H1 (cell line): ENCODE measurements around the gene GTPBP1. TPM values are rescaled to one million over a fixed set of nuclear protein-coding genes. Genes with fewer than 3 reads are reported as not detected.

ENCODE experiments used
- CTCF ChIA-PET: fragments of 300-600 bp; sonication (Branson Sonifier 250); formaldehyde crosslinking; loops from one replicate; lab custom pipeline; 2021; ENCODE audit not compliant: partially characterized antibody; lab: Charles Lee
- POLR2A ChIA-PET: fragments of 300-600 bp; sonication (Branson Sonifier 250); formaldehyde crosslinking; loops from one replicate; lab custom pipeline; 2021; ENCODE audit warnings: inconsistent platforms; ENCODE audit not compliant: partially characterized antibody; lab: Charles Lee
- DNase-seq, 2 experiments: peaks; one replicate each; pipeline versions ENCODE4 v3.0.0 to v3.0.0-alpha.2; 2010 to 2022; ENCODE audit warnings: low spot score in 2 of 2, low read depth in 1 of 2, mixed read lengths in 1 of 2
- FAIRE-seq: peaks from 2 replicates; lab custom pipeline; 2011; peaks lifted over from hg19 to GRCh38; lab: Jason Lieb, UNC
- H2AFZ ChIP-seq: 2 replicates; pipeline ENCODE4 v1.8.1; 2012; ENCODE audit warnings: low read length, inconsistent platforms
- H2AK5ac ChIP-seq: 2 replicates; pipeline ENCODE4 v1.6.1; 2013; ENCODE audit warnings: low read depth, low read length
- H2BK120ac ChIP-seq: replicated peaks from 2 replicates; pipeline ENCODE3; 2013; ENCODE audit warnings: low read depth, low read length, inconsistent platforms
- H2BK12ac ChIP-seq: 2 replicates; pipeline ENCODE4 v1.6.1; 2013; ENCODE audit warnings: low read depth, low read length
- H2BK15ac ChIP-seq: 2 replicates; pipeline ENCODE4 v1.6.1; 2013; ENCODE audit warnings: low read length
- H2BK20ac ChIP-seq: 2 replicates; pipeline ENCODE4 v1.6.1; 2013; ENCODE audit warnings: low read length
- H2BK5ac ChIP-seq: 2 replicates; pipeline ENCODE4 v1.6.1; 2013; ENCODE audit warnings: low read depth, low read length
- H3K14ac ChIP-seq: 2 replicates; pipeline ENCODE4 v1.6.1; 2013; ENCODE audit warnings: inconsistent platforms; ENCODE audit not compliant: insufficient read length
- H3K18ac ChIP-seq: 2 replicates; pipeline ENCODE4 v1.6.1; 2013; ENCODE audit warnings: low read length; ENCODE audit errors: extremely low read depth
- H3K23ac ChIP-seq: 2 replicates; pipeline ENCODE4 v1.6.1; 2013; ENCODE audit warnings: inconsistent platforms; ENCODE audit not compliant: insufficient read length
- H3K23me2 ChIP-seq: 2 replicates; pipeline ENCODE4 v1.6.1; 2013; ENCODE audit warnings: low read depth, low read length
- H3K27ac ChIP-seq: 2 replicates; pipeline ENCODE4 v1.6.1; 2011; ENCODE audit warnings: low read depth, low read length, inconsistent platforms
- H3K27me3 ChIP-seq, 4 experiments: replicated peaks in 1 of 4; 1 replicate in 1 of 4; 2 replicates in 3 of 4; pipeline versions ENCODE4 v1.6.1 to v1.8.1; 2011 to 2013; ENCODE audit warnings: low read length in 3 of 4, mild to moderate bottlenecking in 3 of 4, inconsistent platforms in 2 of 4, mixed read lengths in 2 of 4, moderate library complexity in 1 of 4; ENCODE audit not compliant: control insufficient read depth in 3 of 4, insufficient read depth in 3 of 4; ENCODE audit errors: extremely low read depth in 1 of 4
- H3K36me3 ChIP-seq, 4 experiments: 2 replicates each; pipeline versions ENCODE4 v1.6.1 to v1.8.1; 2011 to 2013; ENCODE audit warnings: mild to moderate bottlenecking in 4 of 4, low read length in 3 of 4, moderate library complexity in 2 of 4, control low read depth in 1 of 4, inconsistent platforms in 1 of 4; ENCODE audit not compliant: insufficient read depth in 4 of 4, control insufficient read depth in 2 of 4
- H3K4ac ChIP-seq: replicated peaks from 2 replicates; pipeline ENCODE3; 2013; ENCODE audit warnings: low read length, low read depth, mixed read lengths, inconsistent platforms; ENCODE audit not compliant: insufficient read length
- H3K4me1 ChIP-seq, 4 experiments: replicated peaks in 1 of 4; 1 replicate in 1 of 4; 2 replicates in 3 of 4; pipeline versions ENCODE4 v1.6.1 to v1.8.1; 2011 to 2013; ENCODE audit warnings: low read length in 3 of 4, inconsistent platforms in 2 of 4, mixed read lengths in 1 of 4; ENCODE audit not compliant: insufficient read depth in 4 of 4, control insufficient read depth in 3 of 4
- H3K4me2 ChIP-seq, 2 experiments: 2 replicates each; pipeline versions ENCODE4 v1.6.1 to v1.8.1; 2011 to 2013; ENCODE audit warnings: low read depth in 2 of 2, low read length in 2 of 2, control low read depth in 1 of 2, inconsistent platforms in 1 of 2, mild to moderate bottlenecking in 1 of 2; ENCODE audit not compliant: insufficient read depth in 1 of 2
- H3K4me3 ChIP-seq, 4 experiments: fragments of 200-600, 300-600 bp in 1 of 4; sonication (generic), shearing (Covaris generic), sonication (Bioruptor Twin) in 1 of 4; 2 replicates each; pipeline versions ENCODE4 v1.5.1 to v1.8.1; 2011 to 2016; ENCODE audit warnings: low read length in 4 of 4, low read depth in 3 of 4, control low read depth in 2 of 4, inconsistent platforms in 2 of 4, mild to moderate bottlenecking in 2 of 4, mixed read lengths in 1 of 4, moderate library complexity in 1 of 4; ENCODE audit not compliant: insufficient read depth in 2 of 4; ENCODE audit errors: extremely low read depth in 1 of 4
- H3K56ac ChIP-seq: replicated peaks from 2 replicates; pipeline ENCODE3; 2013; ENCODE audit warnings: low read depth, mild to moderate bottlenecking, mixed read lengths, low read length, inconsistent platforms; ENCODE audit not compliant: insufficient read length
- H3K79me1 ChIP-seq: 2 replicates; pipeline ENCODE4 v1.6.1; 2013; ENCODE audit warnings: low read depth, low read length, control low read depth
- H3K79me2 ChIP-seq, 2 experiments: 2 replicates each; pipeline versions ENCODE4 v1.6.1 to v1.8.1; 2012 to 2013; ENCODE audit warnings: low read length in 2 of 2, mild to moderate bottlenecking in 2 of 2, inconsistent platforms in 1 of 2; ENCODE audit not compliant: insufficient read depth in 2 of 2, control insufficient read depth in 1 of 2
- H3K9ac ChIP-seq, 4 experiments: replicated peaks in 1 of 4; 1 replicate in 1 of 4; 2 replicates in 3 of 4; pipeline versions ENCODE4 v1.6.1 to v1.8.1; 2011 to 2013; ENCODE audit warnings: low read depth in 3 of 4, low read length in 3 of 4, control low read depth in 2 of 4, mild to moderate bottlenecking in 2 of 4, moderate library complexity in 2 of 4, inconsistent platforms in 1 of 4; ENCODE audit errors: extremely low read depth in 1 of 4
- H3K9me3 ChIP-seq, 2 experiments: 2 replicates each; pipeline versions ENCODE4 v1.6.1 to v1.8.1; 2012 to 2013; ENCODE audit warnings: mild to moderate bottlenecking in 2 of 2, moderate library complexity in 2 of 2, control low read depth in 1 of 2, inconsistent platforms in 1 of 2, low read depth in 1 of 2, low read length in 1 of 2, mixed read lengths in 1 of 2; ENCODE audit not compliant: insufficient read depth in 2 of 2
- H4K20me1 ChIP-seq, 2 experiments: replicated peaks in 1 of 2; 2 replicates each; pipeline versions ENCODE3 to v1.8.1; 2011 to 2013; ENCODE audit warnings: inconsistent platforms in 2 of 2, low read length in 2 of 2, mild to moderate bottlenecking in 1 of 2; ENCODE audit not compliant: insufficient read depth in 2 of 2, control insufficient read depth in 1 of 2
- H4K5ac ChIP-seq: 2 replicates; pipeline ENCODE4 v1.6.1; 2013; ENCODE audit warnings: low read length, low read depth, mixed read lengths, inconsistent platforms; ENCODE audit not compliant: insufficient read length
- H4K8ac ChIP-seq: 2 replicates; pipeline ENCODE4 v1.8.0; 2013; ENCODE audit warnings: mild to moderate bottlenecking, moderate library complexity, low read length, inconsistent platforms; ENCODE audit not compliant: insufficient read depth; ENCODE audit errors: extremely low read depth
- H4K91ac ChIP-seq: replicated peaks from 2 replicates; pipeline ENCODE3; 2013; ENCODE audit warnings: low read length, mixed read lengths, inconsistent platforms; ENCODE audit not compliant: insufficient read length
- ATF3 ChIP-seq: IDR thresholded peaks from 2 replicates; pipeline ENCODE4 v1.6.1; 2011; ENCODE audit warnings: low read depth, mild to moderate bottlenecking, low read length; ENCODE audit not compliant: insufficient read depth
- BACH1 ChIP-seq: IDR thresholded peaks from 2 replicates; pipeline ENCODE4 v1.6.1; 2012; ENCODE audit warnings: low read length, improper control_type of control experiment
- CBX8 ChIP-seq: fragments of 300-800, 300-1000 bp; sonication (generic); IDR thresholded peaks from 2 replicates; pipeline ENCODE4 v1.7.1; 2016; ENCODE audit warnings: low read depth, low read length, borderline replicate concordance
- CHD1 ChIP-seq: IDR thresholded peaks from 2 replicates; pipeline ENCODE4 v1.6.1; 2012; ENCODE audit warnings: low read depth, low read length, improper control_type of control experiment
- EZH2 ChIP-seq: fragments of 200-600 bp; sonication (generic); IDR thresholded peaks from 2 replicates; pipeline ENCODE4 v1.7.1; 2012; ENCODE audit warnings: low read depth, mild to moderate bottlenecking, moderate library complexity, low read length, inconsistent platforms; ENCODE audit not compliant: severe bottlenecking
- GABPA ChIP-seq: IDR thresholded peaks from 2 replicates; pipeline ENCODE4 v1.6.1; 2011; ENCODE audit warnings: mild to moderate bottlenecking, low read length, moderate library complexity, borderline replicate concordance; ENCODE audit not compliant: insufficient read depth
- JUND ChIP-seq: IDR thresholded peaks from 2 replicates; pipeline ENCODE4 v1.6.1; 2011; ENCODE audit warnings: mild to moderate bottlenecking, improper control_type of control experiment, low read length
- KDM1A ChIP-seq: fragments of 200-600, 300-600 bp; sonication (generic); IDR thresholded peaks from 2 replicates; pipeline ENCODE4 v1.7.1; 2016; ENCODE audit warnings: mild to moderate bottlenecking, low read length, borderline replicate concordance
- PHF8 ChIP-seq: fragments of 200-600 bp; sonication (generic); conservative IDR thresholded peaks from 2 replicates; pipeline ENCODE4 v1.7.1; 2012; ENCODE audit warnings: low read depth, mild to moderate bottlenecking, inconsistent platforms, low read length, moderate library complexity
- POLR2AphosphoS5 ChIP-seq: IDR thresholded peaks from 2 replicates; pipeline ENCODE4 v1.6.1; 2011; ENCODE audit warnings: low read depth, low read length
- SP1 ChIP-seq: IDR thresholded peaks from 2 replicates; pipeline ENCODE4 v1.6.1; 2011; ENCODE audit warnings: low read depth, low read length
- TBP ChIP-seq: IDR thresholded peaks from 2 replicates; pipeline ENCODE4 v1.6.1; 2011; ENCODE audit warnings: low read depth, low read length, improper control_type of control experiment
- WGBS, 2 experiments: shearing (Covaris generic) in 1 of 2; methylation state at CpG; one replicate each; pipeline versions ENCODE4 v1.1.6 to v1.1.7; 2013 to 2015; ENCODE audit warnings: low lambda C conversion rate in 2 of 2, mixed read lengths in 2 of 2, inconsistent platforms in 1 of 2, low coverage in 1 of 2, missing lambda C conversion rate in 1 of 2; ENCODE audit not compliant: insufficient replicate concordance in 2 of 2, insufficient coverage in 1 of 2, insufficient read length in 1 of 2; ENCODE audit errors: extremely low coverage in 1 of 2, missing lambda C conversion rate in 1 of 2; 5-methylcytosine and 5-hydroxymethylcytosine counted together
- polyA plus RNA-seq, 7 experiments: library from polyadenylated mRNA; depleted of rRNA in 3 of 7; stranded (reverse) in 5 of 7; unstranded in 2 of 7; fragments of >200 nt in 5 of 7; fragments of 200-250 nt in 2 of 7; gene quantifications; 1 replicate in 5 of 7; 2 replicates in 1 of 7; 4 replicates in 1 of 7; pipeline versions ENCODE4 v1.2.1 to v1.2.3, GENCODE V29; 2011 to 2013; ENCODE audit warnings: missing spikeins in 2 of 7, mixed read lengths in 2 of 7
- total RNA-seq: library from RNA; stranded (reverse); fragmentation: NEBNext Ultra II Directional; extraction: Animal tissue kit (Norgen Biotek cat#: 25700); gene quantifications from 2 replicates; pipeline ENCODE4 v1.2.1, GENCODE V29; 2021

Gene GTPBP1
- total and polyA plus RNA-seq, 2 of the 8 experiments (the other 6 are each of a cell fraction or from before 2014, with no cell fraction given): 53.1 to 91.8 TPM

DNA sequence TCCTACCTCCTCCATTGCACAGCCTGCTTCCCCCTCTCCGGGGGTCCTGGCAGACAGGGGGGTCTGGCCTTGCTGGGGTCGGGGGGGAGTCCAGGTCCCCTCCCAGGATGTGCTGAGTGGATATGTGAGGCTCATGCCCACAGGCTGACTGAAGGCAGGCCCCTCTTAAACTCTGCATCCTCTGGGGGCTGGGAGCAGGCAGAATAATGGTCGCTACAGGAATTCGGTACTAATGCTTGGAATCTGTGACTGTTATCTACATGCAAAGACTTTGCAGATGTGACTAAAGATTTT is 51.7 kb downstream of the GTPBP1 start:
- H4K91ac ChIP-seq: no peak overlapping the region
- no peak overlapping the region for H4K5ac ChIP-seq
- peaks cover 0 to 6% (median 5%) of the 10 kb centered on the region in 4 experiments; a peak in 5 of 7 replicates for H3K27me3 ChIP-seq
- H3K56ac ChIP-seq: no peak overlapping the region
- no peak overlapping the region for H3K23ac ChIP-seq
- H2BK5ac ChIP-seq: no peak overlapping the region
- H2AK5ac ChIP-seq: no peak overlapping the region
- no peak overlapping the region for H3K14ac ChIP-seq
- H3K23me2 ChIP-seq: peaks cover 22% of the 10 kb centered on the region; the same call in 1 of the 2 replicates
- no peak overlapping the region for H2BK120ac ChIP-seq
- H3K4ac ChIP-seq: no peak overlapping the region
- no peak overlapping the region for H3K4me3 ChIP-seq
- no peak overlapping the region for H2AFZ ChIP-seq
- TF ChIP-seq JUND: no peak
- TF ChIP-seq ATF3: no peak
- TF ChIP-seq POLR2AphosphoS5: no peak
- TF ChIP-seq GABPA: no peak
- TF ChIP-seq EZH2: no peak
- no peak for TF ChIP-seq SP1
- no peak for TF ChIP-seq TBP
- no peak for TF ChIP-seq CHD1
- no peak for TF ChIP-seq KDM1A
- no peak for TF ChIP-seq PHF8
- TF ChIP-seq BACH1: no peak
- no peak for TF ChIP-seq CBX8
- no peak overlapping the region for H4K8ac ChIP-seq
- no peak overlapping the region for H2BK20ac ChIP-seq
- H4K20me1 ChIP-seq: peaks cover 0 to 6% of the 10 kb centered on the region in 2 experiments
- POLR2A ChIA-PET: interaction anchor here (1.3 to 3.5 kb wide), 3 partner anchors 11 to 39 kb away, joined by 3 to 23 read pairs (median 4); no protein-coding TSS in a partner anchor
- H2BK12ac ChIP-seq: no peak overlapping the region
- no peaks in the 10 kb centered on the region for H3K9me3 ChIP-seq
- H2BK15ac ChIP-seq: no peak overlapping the region
- no peak overlapping the region; a peak in 1 of 4 replicates for H3K4me2 ChIP-seq
- H3K4me1 ChIP-seq: peaks cover 4 to 16% (median 8%) of the 10 kb centered on the region in 4 experiments
- no peak overlapping the region for H3K18ac ChIP-seq
- no peak overlapping the region for H3K9ac ChIP-seq
- no peak overlapping the region for H3K27ac ChIP-seq
- H3K36me3 ChIP-seq: no peaks in the 10 kb centered on the region
- CTCF ChIA-PET: interaction anchor here (2.0 to 13.8 kb wide), 3 partner anchors 9 to 24 kb away, joined by 11 to 124 read pairs (median 44); no protein-coding TSS in a partner anchor
- no peaks in the 10 kb centered on the region for H3K79me1 ChIP-seq
- DNase-seq (no peak), FAIRE-seq (no peak)
- 67% methylated on average over 4 of the region's 4 CpGs; no CpG with 5 or more reads in 1 of the 2 experiments for WGBS, 2 experiments
- H3K79me2 ChIP-seq: no peaks in the 10 kb centered on the region
